Activated naive CD8-positive, alpha-beta T cell treated with anti-CD3 and anti-CD28 coated beads for 36 hours (primary cell): ENCODE measurements around the gene SULT4A1. TPM values are rescaled to one million over a fixed set of nuclear protein-coding genes. Genes with fewer than 3 reads are reported as not detected.
"Not testable (repeated sequence)": the region's sequence is repeated elsewhere in the genome, so short reads cannot be mapped to it uniquely, and the experiment has no call there.

Source experiments
- DNase-seq: peaks from one replicate; pipeline ENCODE4 v3.0.0; 2021
- H3K27ac Mint-ChIP-seq: one replicate; pipeline ENCODE4 v1.8.0; 2022; ENCODE audit warnings: mild to moderate bottlenecking, moderate library complexity, mixed read lengths
- H3K27me3 Mint-ChIP-seq: one replicate; pipeline ENCODE4 v1.8.0; 2022; ENCODE audit warnings: mild to moderate bottlenecking, mixed read lengths
- H3K36me3 Mint-ChIP-seq: one replicate; pipeline ENCODE4 v1.8.0; 2021; ENCODE audit warnings: mild to moderate bottlenecking, mixed read lengths
- H3K4me1 Mint-ChIP-seq: one replicate; pipeline ENCODE4 v1.8.0; 2021; ENCODE audit warnings: mixed read lengths
- H3K4me3 Mint-ChIP-seq: one replicate; pipeline ENCODE4 v1.8.0; 2022; ENCODE audit warnings: mild to moderate bottlenecking, moderate library complexity, mixed read lengths
- H3K9me3 Mint-ChIP-seq: one replicate; pipeline ENCODE4 v1.8.0; 2022; ENCODE audit warnings: mixed read lengths
- total RNA-seq, 2 experiments: library from RNA; stranded (reverse); gene quantifications; one replicate each; pipeline ENCODE4 v1.2.3, GENCODE V29; 2021

Gene SULT4A1
- total RNA-seq, 2 experiments from 2014 or later, result 0.29 TPM; not detected in 1

- Mint-ChIP-seq H3K9me3 (no peaks in the 10 kb centered on the region), H3K36me3 (no peaks in the 10 kb centered on the region), H3K27ac (no peak overlapping the region), H3K27me3 (peaks cover 25% of the 10 kb centered on the region), H3K4me3 (no peak overlapping the region), H3K4me1 (no peaks in the 10 kb centered on the region)
- no peak for DNase-seq
These were observed 19.1 kb upstream of the SULT4A1 start for GRCh38 chr22:43881091-43882061.

GRCh38 chr22:43880541-43880991, 18.3 kb upstream of the SULT4A1 start:
- Mint-ChIP-seq H3K9me3 (no peaks in the 10 kb centered on the region), H3K27me3 (peaks cover 21% of the 10 kb centered on the region), H3K4me1 (no peaks in the 10 kb centered on the region), H3K27ac (no peak overlapping the region), H3K36me3 (no peaks in the 10 kb centered on the region), H3K4me3 (no peak overlapping the region)
- DNase-seq, result no peak

- no peak overlapping the region for H3K4me3 Mint-ChIP-seq
- no peak for DNase-seq
These were observed 17.7 kb upstream of the SULT4A1 start for GRCh38 chr22:43879901-43880540.

DNA sequence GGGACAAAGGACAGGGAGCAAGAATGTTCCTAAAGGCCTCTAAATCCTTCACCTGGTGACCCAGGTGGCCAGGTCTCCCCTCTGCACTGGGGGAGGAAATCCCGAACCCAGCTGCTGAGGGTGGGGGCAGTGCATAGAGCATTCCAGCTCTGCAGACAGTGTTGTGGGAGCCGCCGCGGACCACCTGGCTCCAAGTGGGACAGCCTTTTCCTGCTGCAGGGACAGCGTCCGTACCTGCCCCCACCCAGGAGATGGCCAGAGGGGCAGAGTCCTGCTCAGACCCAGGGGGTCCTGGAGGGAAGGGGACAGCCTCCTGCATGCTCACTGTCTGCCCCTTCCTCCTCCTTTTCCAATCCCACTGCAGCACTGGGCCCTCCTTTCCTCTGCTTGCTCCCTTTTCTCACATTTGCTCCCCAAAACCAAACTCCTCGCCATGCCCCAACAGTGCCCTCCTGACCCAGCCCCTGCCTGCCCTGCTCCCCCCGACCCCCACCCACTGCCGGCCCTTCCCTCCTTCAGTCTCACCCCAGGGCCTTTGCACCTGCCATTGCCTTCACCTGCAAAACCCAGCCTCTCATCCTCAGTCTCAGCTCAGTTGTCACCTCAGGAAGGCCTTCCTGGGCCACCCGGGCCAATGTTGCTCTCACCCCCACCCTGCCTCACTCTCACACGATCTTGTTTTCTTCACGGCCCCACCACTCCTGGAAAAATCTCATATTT, 16.7 kb upstream of the SULT4A1 start:
- Mint-ChIP-seq H3K27me3 (peaks cover 15% of the 10 kb centered on the region), H3K9me3 (no peaks in the 10 kb centered on the region), H3K36me3 (no peaks in the 10 kb centered on the region), H3K4me1 (no peaks in the 10 kb centered on the region), H3K27ac (no peak overlapping the region), H3K4me3 (no peak overlapping the region)
- no peak for DNase-seq

More at GRCh38 chr22:43879901-43880540, 17.7 kb upstream of the SULT4A1 start:
- H3K36me3 Mint-ChIP-seq, result no peaks in the 10 kb centered on the region
- H3K27ac Mint-ChIP-seq, result no peak overlapping the region
- no peaks in the 10 kb centered on the region for H3K9me3 Mint-ChIP-seq
- peaks cover 17% of the 10 kb centered on the region for H3K27me3 Mint-ChIP-seq
- no peaks in the 10 kb centered on the region for H3K4me1 Mint-ChIP-seq

DNA sequence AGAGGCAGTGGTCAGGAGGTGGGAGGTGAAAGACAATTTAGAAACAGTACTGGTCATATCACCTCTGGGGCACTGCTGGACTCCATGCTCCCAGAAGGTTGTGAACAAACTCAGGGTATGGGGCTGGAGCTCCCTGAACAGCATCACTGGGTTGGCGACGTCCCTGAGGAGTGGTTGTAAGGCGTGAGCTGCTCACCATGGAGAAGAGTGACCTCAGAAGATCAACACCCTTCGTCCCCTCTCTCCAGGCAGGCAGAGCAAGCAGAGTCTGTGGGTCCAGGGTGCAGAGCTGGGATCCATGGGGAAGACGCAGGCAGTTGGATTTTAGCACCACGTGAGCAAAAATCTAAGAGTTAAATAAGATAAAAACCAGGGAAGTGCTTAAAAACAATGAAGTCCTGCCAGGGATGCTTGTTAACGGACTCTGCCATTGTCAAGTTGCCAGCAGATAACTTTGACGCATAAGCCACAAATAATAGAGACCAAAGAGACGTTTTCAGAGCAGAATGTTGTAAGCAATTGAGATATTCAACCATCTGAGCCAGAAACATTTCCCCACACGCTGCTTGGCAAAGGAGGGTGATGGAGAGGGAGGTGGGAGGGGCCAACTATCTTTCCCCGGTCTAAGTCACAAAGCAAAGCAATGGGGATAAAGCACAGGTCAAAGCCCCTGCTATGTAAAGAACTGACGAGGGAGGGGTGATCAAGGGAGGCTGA, 15.9 kb upstream of the SULT4A1 start:
- Mint-ChIP-seq H3K4me1 (no peaks in the 10 kb centered on the region), H3K27me3 (peaks cover 15% of the 10 kb centered on the region), H3K9me3 (no peaks in the 10 kb centered on the region), H3K4me3 (no peak overlapping the region), H3K36me3 (no peaks in the 10 kb centered on the region), H3K27ac (no peak overlapping the region)
- no peak for DNase-seq

GRCh38 chr22:43876866-43877509, 14.7 kb upstream of the SULT4A1 start:
- peaks cover 23% of the 10 kb centered on the region for H3K27me3 Mint-ChIP-seq
- no peak for DNase-seq
- no peak overlapping the region for H3K27ac Mint-ChIP-seq
- H3K9me3 Mint-ChIP-seq, result no peaks in the 10 kb centered on the region
- H3K4me3 Mint-ChIP-seq, result no peak overlapping the region
- no peaks in the 10 kb centered on the region for H3K4me1 Mint-ChIP-seq
- no peaks in the 10 kb centered on the region for H3K36me3 Mint-ChIP-seq

GRCh38 chr22:43869799-43870198, 7.5 kb upstream of the SULT4A1 start:
- Mint-ChIP-seq H3K27ac (no peak overlapping the region), H3K4me1 (no peaks in the 10 kb centered on the region), H3K4me3 (no peak overlapping the region), H3K27me3 (peaks cover 31% of the 10 kb centered on the region), H3K36me3 (no peaks in the 10 kb centered on the region), H3K9me3 (peaks cover 2% of the 10 kb centered on the region)
- no peak for DNase-seq

- not testable (repeated sequence) for H3K36me3 Mint-ChIP-seq
These were observed 6.7 kb upstream of the SULT4A1 start for GRCh38 chr22:43869001-43869400.

DNA sequence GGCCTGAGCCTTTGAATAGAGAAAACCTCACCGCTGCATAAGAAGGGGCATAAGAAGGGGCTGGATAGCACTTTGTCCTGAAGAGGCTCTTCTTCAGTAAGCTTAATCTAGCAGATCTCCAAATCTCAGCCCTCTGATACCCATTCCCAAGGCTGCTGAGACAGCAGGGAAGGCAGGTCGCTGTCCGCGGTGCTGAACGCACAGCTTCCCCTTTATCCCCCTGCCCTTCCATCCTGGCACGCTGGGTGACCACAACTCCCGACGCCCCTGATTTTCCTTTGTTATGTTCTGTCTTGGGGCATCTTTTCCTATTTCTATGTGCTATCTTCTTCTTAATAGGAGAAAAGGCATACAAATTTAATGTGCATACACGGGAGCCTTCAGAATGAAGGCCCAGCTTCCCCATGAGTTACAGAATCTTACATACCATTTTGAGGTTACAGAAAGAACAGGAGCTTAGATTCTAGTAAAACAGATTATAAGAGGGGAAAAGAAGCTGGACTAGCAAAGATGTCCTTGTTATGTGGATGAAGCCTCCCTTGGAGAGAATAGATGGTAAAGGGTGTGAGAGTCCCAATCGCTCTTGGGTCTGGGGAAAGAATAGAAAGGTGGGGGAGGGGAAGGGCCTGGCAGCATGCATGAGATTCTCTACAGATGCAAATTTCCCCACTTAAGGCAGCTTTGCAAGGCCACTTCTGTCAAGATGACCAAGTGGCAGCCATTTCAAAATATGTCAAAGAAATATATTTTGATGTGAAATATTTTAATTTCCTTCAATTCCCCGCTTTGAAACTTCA, 5.7 kb upstream of the SULT4A1 start:
- H3K9me3 Mint-ChIP-seq, result peaks cover 2% of the 10 kb centered on the region
- no peaks in the 10 kb centered on the region for H3K36me3 Mint-ChIP-seq
- DNase-seq, result no peak
- peaks cover 47% of the 10 kb centered on the region for H3K27me3 Mint-ChIP-seq
- no peak overlapping the region for H3K4me3 Mint-ChIP-seq
- no peaks in the 10 kb centered on the region for H3K4me1 Mint-ChIP-seq
- H3K27ac Mint-ChIP-seq, result no peak overlapping the region

More at GRCh38 chr22:43869001-43869400, 6.7 kb upstream of the SULT4A1 start:
- not testable (repeated sequence) for H3K9me3 Mint-ChIP-seq, DNase-seq, H3K4me1 Mint-ChIP-seq, H3K4me3 Mint-ChIP-seq, H3K27ac Mint-ChIP-seq
- H3K27me3 Mint-ChIP-seq, result peaks cover 38% of the 10 kb centered on the region

GRCh38 chr22:43862882-43863202, 529 bp upstream of the SULT4A1 start:
- Mint-ChIP-seq H3K4me3 (peak overlapping the region; percentile 18), H3K27ac (no peak overlapping the region), H3K27me3 (peaks cover 73% of the 10 kb centered on the region), H3K4me1 (no peaks in the 10 kb centered on the region), H3K9me3 (no peaks in the 10 kb centered on the region), H3K36me3 (no peaks in the 10 kb centered on the region)
- DNase-seq, result no peak

DNA sequence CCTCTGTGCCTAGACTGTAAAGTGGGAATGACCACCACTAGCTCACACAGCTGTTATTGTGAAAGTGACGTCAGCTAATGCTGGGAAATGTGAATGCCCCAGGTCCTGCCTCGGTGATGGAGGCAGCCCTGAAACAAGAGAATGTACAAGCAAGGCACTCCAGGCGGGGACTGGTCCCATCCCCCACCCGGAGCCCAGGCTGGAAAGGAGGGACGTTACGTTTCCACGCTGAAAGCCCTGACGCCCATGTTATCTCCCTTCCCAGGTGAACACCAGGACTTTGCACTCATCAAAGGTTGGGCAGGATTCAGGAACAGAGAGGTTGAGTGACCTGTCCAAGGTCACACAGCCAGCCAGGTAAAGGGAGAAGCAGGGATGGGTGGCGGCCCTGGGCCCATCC, 784 bp downstream of the SULT4A1 start:
- no peak overlapping the region for H3K27ac Mint-ChIP-seq
- H3K36me3 Mint-ChIP-seq, result no peaks in the 10 kb centered on the region
- peaks cover 7% of the 10 kb centered on the region for H3K9me3 Mint-ChIP-seq
- H3K27me3 Mint-ChIP-seq, result peaks cover 81% of the 10 kb centered on the region
- peak overlapping the region; percentile 22 for H3K4me3 Mint-ChIP-seq
- no peak for DNase-seq
- no peaks in the 10 kb centered on the region for H3K4me1 Mint-ChIP-seq

GRCh38 chr22:43860831-43861230, 1.5 kb downstream of the SULT4A1 start:
- Mint-ChIP-seq H3K4me1 (no peaks in the 10 kb centered on the region), H3K36me3 (no peaks in the 10 kb centered on the region), H3K9me3 (peaks cover 7% of the 10 kb centered on the region), H3K27me3 (peaks cover 79% of the 10 kb centered on the region), H3K27ac (no peak overlapping the region), H3K4me3 (no peak overlapping the region)
- DNase-seq, result no peak

DNA sequence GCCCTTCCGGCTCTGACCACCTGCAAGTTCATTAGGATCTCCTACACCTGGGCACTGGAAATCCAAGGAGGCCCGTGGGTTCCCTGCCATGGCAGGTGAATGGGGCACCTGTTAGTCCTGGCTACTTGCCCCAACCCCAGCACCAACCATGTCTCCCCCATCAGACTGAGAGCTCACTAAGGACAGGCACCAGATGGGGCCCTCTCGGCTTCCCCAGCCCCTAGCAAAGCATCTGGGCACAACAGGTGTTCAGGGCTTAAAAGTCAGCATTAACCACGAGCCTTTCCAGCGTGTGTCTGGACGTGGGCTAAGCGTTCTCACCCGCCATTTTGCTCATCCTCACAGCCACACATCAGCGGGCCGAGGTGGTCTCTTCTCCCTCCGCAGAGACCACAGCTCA, 2.2 kb downstream of the SULT4A1 start:
- Mint-ChIP-seq H3K27me3 (peaks cover 73% of the 10 kb centered on the region), H3K9me3 (peaks cover 7% of the 10 kb centered on the region), H3K36me3 (no peaks in the 10 kb centered on the region), H3K4me1 (no peaks in the 10 kb centered on the region), H3K4me3 (no peak overlapping the region), H3K27ac (no peak overlapping the region)
- DNase-seq, result no peak

- H3K4me3 Mint-ChIP-seq, result no peak overlapping the region
- H3K9me3 Mint-ChIP-seq, result peaks cover 7% of the 10 kb centered on the region
- no peak for DNase-seq
- no peak overlapping the region for H3K27ac Mint-ChIP-seq
- peaks cover 68% of the 10 kb centered on the region for H3K27me3 Mint-ChIP-seq
- no peaks in the 10 kb centered on the region for H3K36me3 Mint-ChIP-seq
- no peaks in the 10 kb centered on the region for H3K4me1 Mint-ChIP-seq
These were observed 2.7 kb downstream of the SULT4A1 start for GRCh38 chr22:43859621-43860020.
